ENCODE data around the gene UQCRQ. TPM values are rescaled to one million over a fixed set of nuclear protein-coding genes. Genes with fewer than 3 reads are reported as not detected.

UQCRQ gene
- total and polyA plus RNA-seq, 8 donors = 133 to 235 (median 205) TPM

GRCh38 chr5:132884548-132884947, 18.1 kb downstream of the UQCRQ start:
- Histone ChIP-seq H3K4me1 (no peaks in the 10 kb centered on the region), H3K9me3 (no peaks in the 10 kb centered on the region), H3K27ac (no peak overlapping the region), H3K4me3 (no peak overlapping the region), H3K36me3 (peaks cover 0 to 69% (median 19%) of the 10 kb centered on the region in 3 donors), H3K27me3 (no peaks in the 10 kb centered on the region)
- ATAC-seq (no peak), FAIRE-seq (no peak), DNase-seq (no peak)
- 38 to 43% methylated on average over 2 of the region's 2 CpGs for WGBS, 2 donors
- intact Hi-C loops (cut with DNase I) = loop anchor here in 1 of 3 donors (10.0 kb wide), 1 partner anchor 60 kb away; no protein-coding TSS in a partner anchor
- TF ChIP-seq CTCF (IDR thresholded peaks at IDR 0.05) = no peak

- TF ChIP-seq CTCF (IDR thresholded peaks at IDR 0.05) = no peak
- WGBS, 2 donors = 90 to 93% methylated on average over 11 of the region's 11 CpGs
- Histone ChIP-seq H3K9me3 (no peaks in the 10 kb centered on the region), H3K4me3 (no peak overlapping the region), H3K4me1 (no peaks in the 10 kb centered on the region), H3K27ac (no peak overlapping the region), H3K27me3 (no peaks in the 10 kb centered on the region), H3K36me3 (peaks cover 0 to 70% (median 14%) of the 10 kb centered on the region in 3 donors)
- no peak for FAIRE-seq
- DNase-seq = no peak
- intact Hi-C loops (cut with DNase I) = loop anchor here in 1 of 3 donors (10.0 kb wide), 1 partner anchor 61 kb away; no protein-coding TSS in a partner anchor
- no peak for ATAC-seq
These were observed 19.8 kb downstream of the UQCRQ start for GRCh38 chr5:132886064-132886823.

- no peak for FAIRE-seq
- no peak for ATAC-seq
- no peaks in the 10 kb centered on the region for H3K27me3 ChIP-seq
- no peak overlapping the region for H3K27ac ChIP-seq
- H3K36me3 ChIP-seq = peaks cover 0 to 70% (median 14%) of the 10 kb centered on the region in 3 donors
- WGBS, 2 donors = 19 to 22% methylated on average over 1 of the region's 1 CpG
- H3K9me3 ChIP-seq = no peaks in the 10 kb centered on the region
- intact Hi-C loops (cut with DNase I) = loop anchor here in 1 of 3 donors (10.0 kb wide), 1 partner anchor 62 kb away; no protein-coding TSS in a partner anchor
- no peak for TF ChIP-seq CTCF (IDR thresholded peaks at IDR 0.05)
- no peak for DNase-seq
- no peak overlapping the region for H3K4me3 ChIP-seq
- H3K4me1 ChIP-seq = no peaks in the 10 kb centered on the region
These were observed 20.8 kb downstream of the UQCRQ start for GRCh38 chr5:132887283-132887682.

- no peak for DNase-seq
- intact Hi-C loops (cut with DNase I) = loop anchor here in 1 of 3 donors (10.0 kb wide), 1 partner anchor 65 kb away; no protein-coding TSS in a partner anchor
- ATAC-seq = no peak
- no peak for FAIRE-seq
- no peak overlapping the region for H3K27ac ChIP-seq
- TF ChIP-seq CTCF (IDR thresholded peaks at IDR 0.05) = no peak
- peaks cover 0 to 82% (median 23%) of the 10 kb centered on the region in 3 donors for H3K36me3 ChIP-seq
- H3K9me3 ChIP-seq = no peaks in the 10 kb centered on the region
- no peaks in the 10 kb centered on the region for H3K4me1 ChIP-seq
- no peaks in the 10 kb centered on the region for H3K27me3 ChIP-seq
- no peak overlapping the region for H3K4me3 ChIP-seq
These were observed 23.1 kb downstream of the UQCRQ start for GRCh38 chr5:132889501-132889900.

GRCh38 chr5:132890817-132891216, 24.4 kb downstream of the UQCRQ start:
- 94 to 96% methylated on average over 4 of the region's 4 CpGs for WGBS, 2 donors
- H3K27me3 ChIP-seq = no peaks in the 10 kb centered on the region
- DNase-seq (no peak), FAIRE-seq (no peak), ATAC-seq (no peak)
- no peaks in the 10 kb centered on the region for H3K4me1 ChIP-seq
- no peak overlapping the region for H3K27ac ChIP-seq
- peaks cover 0 to 85% (median 29%) of the 10 kb centered on the region in 3 donors for H3K36me3 ChIP-seq
- TF ChIP-seq CTCF (IDR thresholded peaks at IDR 0.05) = no peak
- no peak overlapping the region for H3K4me3 ChIP-seq
- intact Hi-C loops (cut with DNase I) = no loop called here
- H3K9me3 ChIP-seq = no peaks in the 10 kb centered on the region
